Activated T-helper 17 cell treated with anti-CD3 and anti-CD28 coated beads, Interleukin-2, amount 50 U/mL, for 72 hours (primary cell): ENCODE data around the gene ATP6V1G2. TPM values are rescaled to one million over a fixed set of nuclear protein-coding genes. Genes with fewer than 3 reads are reported as not detected.
"Not testable (repeated sequence)": the region's sequence is repeated elsewhere in the genome, so short reads cannot be mapped to it uniquely, and the experiment has no call there.

Source experiments
- ATAC-seq: fragments of 150-1000 bp; cut with Tn5 transposase; replicated peaks from 2 replicates; pipeline ENCODE4 v1.10.0; 2021; ENCODE audit warnings: mild to moderate bottlenecking, moderate library complexity
- H3K27ac Mint-ChIP-seq: one replicate; pipeline ENCODE4 v1.8.0; 2022; ENCODE audit warnings: mixed read lengths
- H3K27me3 Mint-ChIP-seq: one replicate; pipeline ENCODE4 v1.8.0; 2022; ENCODE audit warnings: mixed read lengths
- H3K36me3 Mint-ChIP-seq: one replicate; pipeline ENCODE4 v1.8.0; 2022; ENCODE audit warnings: low read depth, mild to moderate bottlenecking, mixed read lengths
- H3K4me1 Mint-ChIP-seq: one replicate; pipeline ENCODE4 v1.8.0; 2022; ENCODE audit warnings: mixed read lengths
- H3K4me3 Mint-ChIP-seq: one replicate; pipeline ENCODE4 v1.8.0; 2022; ENCODE audit warnings: mild to moderate bottlenecking, mixed read lengths
- H3K9me3 Mint-ChIP-seq: one replicate; pipeline ENCODE4 v1.8.0; 2022; ENCODE audit warnings: mixed read lengths
- total RNA-seq, 2 donors: library from RNA; stranded (reverse); gene quantifications; one replicate each; pipeline ENCODE4 v1.2.3, GENCODE V29; 2022

Gene ATP6V1G2
- total RNA-seq, 2 donors from 2014 or later = 2.1 to 2.4 TPM

DNA sequence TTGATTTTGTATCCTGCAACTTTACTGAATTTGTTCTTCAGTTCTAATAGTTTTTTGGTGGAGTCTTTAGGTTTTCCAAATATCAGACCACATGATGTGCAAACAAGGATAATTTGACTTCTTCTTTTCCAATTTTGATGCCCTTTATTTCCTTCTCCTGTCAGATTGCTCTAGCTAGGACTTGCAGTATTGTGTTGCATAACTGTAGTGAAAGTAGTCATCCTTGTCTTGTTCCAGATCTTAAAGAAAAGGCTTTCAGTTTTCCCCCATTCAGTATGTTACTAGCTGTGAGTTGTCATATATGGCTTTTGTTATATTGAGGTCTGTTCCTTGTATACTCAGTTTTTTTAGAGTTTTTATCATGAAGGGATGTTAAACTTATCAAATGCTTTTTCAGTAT lies 43.8 kb downstream of the ATP6V1G2 start:
- ATAC-seq = no peak
- Mint-ChIP-seq H3K27me3 (no peaks in the 10 kb centered on the region), H3K27ac (no peak overlapping the region), H3K9me3 (no peaks in the 10 kb centered on the region), H3K4me3 (no peak overlapping the region), H3K4me1 (peaks cover 35% of the 10 kb centered on the region), H3K36me3 (peaks cover 36% of the 10 kb centered on the region)

- Mint-ChIP-seq H3K27ac (peak overlapping the region; percentile 76), H3K4me1 (peaks cover 42% of the 10 kb centered on the region), H3K4me3 (peak overlapping the region; percentile 91)
- H3K9me3 Mint-ChIP-seq, H3K36me3 Mint-ChIP-seq, ATAC-seq, H3K27me3 Mint-ChIP-seq: not testable (repeated sequence)
Measured at GRCh38 chr6:31499648-31500047, 46.8 kb downstream of the ATP6V1G2 start.

GRCh38 chr6:31498748-31499147 lies 47.7 kb downstream of the ATP6V1G2 start:
- H3K4me1 Mint-ChIP-seq = peaks cover 44% of the 10 kb centered on the region
- no peaks in the 10 kb centered on the region for H3K27me3 Mint-ChIP-seq
- H3K27ac Mint-ChIP-seq = peak overlapping the region; percentile 76
- H3K4me3 Mint-ChIP-seq = peak overlapping the region; percentile 91
- ATAC-seq = no peak
- H3K9me3 Mint-ChIP-seq = no peaks in the 10 kb centered on the region
- peaks cover 14% of the 10 kb centered on the region for H3K36me3 Mint-ChIP-seq

DNA sequence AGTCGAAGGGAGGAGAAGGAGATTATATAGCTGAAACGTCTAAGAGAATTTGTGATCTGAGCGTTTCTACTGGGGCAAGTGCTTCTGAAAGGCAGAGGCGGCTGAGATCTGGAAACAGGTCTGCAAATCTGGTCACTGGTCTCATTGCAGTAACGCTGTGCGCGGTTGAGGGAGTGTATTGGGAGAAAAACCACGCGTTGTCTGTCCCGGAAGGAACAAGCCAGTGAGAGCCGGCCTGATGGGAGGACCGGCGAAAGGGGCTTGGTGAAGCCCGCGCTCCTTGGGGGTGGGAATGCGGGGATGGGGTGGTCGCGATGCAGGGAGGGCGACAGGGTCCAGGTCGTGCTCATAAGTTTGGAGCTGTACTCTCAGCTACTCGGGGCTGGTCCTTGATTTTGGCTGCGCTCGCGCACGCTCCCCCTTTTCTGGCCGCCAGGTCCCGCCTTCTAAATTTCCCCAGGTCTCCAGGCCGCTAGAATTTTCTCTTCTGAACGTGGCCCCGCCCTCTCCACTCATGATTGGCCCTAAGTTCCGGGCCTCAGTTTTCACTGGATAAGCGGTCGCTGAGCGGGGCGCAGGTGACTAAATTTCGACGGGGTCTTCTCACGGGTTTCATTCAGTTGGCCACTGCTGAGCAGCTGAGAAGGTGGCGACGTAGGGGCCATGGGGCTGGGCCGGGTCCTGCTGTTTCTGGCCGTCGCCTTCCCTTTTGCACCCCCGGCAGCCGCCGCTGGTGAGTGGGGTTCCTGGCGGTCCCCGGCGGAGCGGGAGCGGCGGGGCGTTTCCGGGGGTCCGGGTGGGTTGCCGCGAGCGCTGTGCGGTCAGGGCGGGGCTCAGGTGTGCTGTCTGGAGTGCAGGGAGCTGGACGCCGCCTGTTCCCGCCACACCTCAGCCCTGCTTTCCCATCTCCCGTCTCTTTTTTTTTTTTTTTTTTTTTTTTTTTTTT lies 48.6 kb downstream of the ATP6V1G2 start, which contains the start of gene MICB:
Gene MICB, plus strand, starts transcription at position 615 of the 946 bp plus-strand sequence. Its CDS starts 49 bp downstream, at position 664.
- no peaks in the 10 kb centered on the region for H3K9me3 Mint-ChIP-seq
- peaks cover 14% of the 10 kb centered on the region for H3K36me3 Mint-ChIP-seq
- peak within 1 kb of the TSS; percentile 78 for H3K27ac Mint-ChIP-seq
- ATAC-seq = peak; percentile 76
- H3K27me3 Mint-ChIP-seq = no peaks in the 10 kb centered on the region
- peak within 1 kb of the TSS; percentile 91 for H3K4me3 Mint-ChIP-seq
- H3K4me1 Mint-ChIP-seq = peaks cover 46% of the 10 kb centered on the region

- ATAC-seq, H3K27me3 Mint-ChIP-seq, H3K9me3 Mint-ChIP-seq: not testable (repeated sequence)
- H3K36me3 Mint-ChIP-seq = peaks cover 14% of the 10 kb centered on the region
- peak overlapping the region; percentile 91 for H3K4me3 Mint-ChIP-seq
- peak overlapping the region; percentile 78 for H3K27ac Mint-ChIP-seq
- peaks cover 39% of the 10 kb centered on the region for H3K4me1 Mint-ChIP-seq
Measured at GRCh38 chr6:31496826-31497225, 49.6 kb downstream of the ATP6V1G2 start.

GRCh38 chr6:31495580-31495979 lies 50.8 kb downstream of the ATP6V1G2 start:
- Mint-ChIP-seq H3K4me1 (peaks cover 31% of the 10 kb centered on the region), H3K9me3 (no peaks in the 10 kb centered on the region), H3K27ac (peak overlapping the region; percentile 2), H3K36me3 (peaks cover 14% of the 10 kb centered on the region), H3K4me3 (peak overlapping the region; percentile 91), H3K27me3 (no peaks in the 10 kb centered on the region)
- no peak for ATAC-seq

Other genes starting within 250 kb of the ATP6V1G2 start
- 1,000 to 10,000 TPM; 3,089 to 4,180 TPM for gene HLA-B, start 189.4 kb downstream of the ATP6V1G2 start, total RNA-seq
- gene MICA, start 143.0 kb downstream of the ATP6V1G2 start, total RNA-seq = 10 to 100 TPM; 11.6 to 16.2 TPM
- 10 to 100 TPM; 25.8 to 34.3 TPM for gene MICB, start 48.5 kb downstream of the ATP6V1G2 start, total RNA-seq
- gene MCCD1, start 17.6 kb downstream of the ATP6V1G2 start, total RNA-seq = not detected
- 100 to 1,000 TPM; 558 to 568 TPM for gene DDX39B, start 4.6 kb downstream of the ATP6V1G2 start, total RNA-seq
- gene NFKBIL1, start 1.0 kb upstream of the ATP6V1G2 start, total RNA-seq = 10 to 100 TPM; 14.1 to 29.8 TPM
- gene LTA, start 25.7 kb upstream of the ATP6V1G2 start, total RNA-seq = 100 to 1,000 TPM; 163 to 567 TPM
- gene TNF, start 29.0 kb upstream of the ATP6V1G2 start, total RNA-seq = 100 to 1,000 TPM in 1 of 2 donors, 10 to 100 TPM in 1; 69.5 to 199 TPM
- gene LTB, start 35.8 kb upstream of the ATP6V1G2 start, total RNA-seq = 100 to 1,000 TPM; 269 to 395 TPM
- 10 to 100 TPM in 1 of 2 donors, 1 to 10 TPM in 1; 8.1 to 28.7 TPM for gene LST1, start 39.7 kb upstream of the ATP6V1G2 start, total RNA-seq
- 10 to 100 TPM; 25.4 to 28.6 TPM for gene NCR3, start 46.4 kb upstream of the ATP6V1G2 start, total RNA-seq
- gene AIF1, start 68.6 kb upstream of the ATP6V1G2 start, total RNA-seq = 10 to 100 TPM in 1 of 2 donors, 1 to 10 TPM in 1; 9.1 to 15.5 TPM
- 100 to 1,000 TPM; 226 to 237 TPM for gene PRRC2A, start 74.1 kb upstream of the ATP6V1G2 start, total RNA-seq
- gene BAG6, start 106.1 kb upstream of the ATP6V1G2 start, total RNA-seq = 100 to 1,000 TPM; 298 to 383 TPM
- gene APOM, start 109.3 kb upstream of the ATP6V1G2 start, total RNA-seq = 1 to 10 TPM in 1 of 2 donors, under 1 TPM in 1; 0.76 to 1.3 TPM
- 10 to 100 TPM; 16.2 to 21.0 TPM for gene C6orf47, start 114.2 kb upstream of the ATP6V1G2 start, total RNA-seq
- gene GPANK1, start 118.4 kb upstream of the ATP6V1G2 start, total RNA-seq = 10 to 100 TPM; 30.1 to 39.0 TPM
- gene CSNK2B, start 119.5 kb upstream of the ATP6V1G2 start, total RNA-seq = 100 to 1,000 TPM; 204 to 245 TPM
- 10 to 100 TPM; 25.3 to 28.1 TPM for gene LY6G5B, start 123.4 kb upstream of the ATP6V1G2 start, total RNA-seq
- 1 to 10 TPM; 2.2 to 5.0 TPM for gene LY6G5C, start 134.5 kb upstream of the ATP6V1G2 start, total RNA-seq
- gene ABHD16A, start 156.7 kb upstream of the ATP6V1G2 start, total RNA-seq = 10 to 100 TPM; 31.4 to 31.7 TPM
- gene LY6G6F, start 160.3 kb upstream of the ATP6V1G2 start, total RNA-seq = not detected
- gene LY6G6D, start 168.7 kb upstream of the ATP6V1G2 start, total RNA-seq = not detected
- gene LY6G6C, start 175.1 kb upstream of the ATP6V1G2 start, total RNA-seq = under 1 TPM in 1 of 2 donors, not detected in 1; 0.64 TPM
- gene MPIG6B, start 176.8 kb upstream of the ATP6V1G2 start, total RNA-seq = not detected
- 10 to 100 TPM in 1 of 2 donors, 1 to 10 TPM in 1; 9.4 to 23.8 TPM for gene DDAH2, start 182.7 kb upstream of the ATP6V1G2 start, total RNA-seq
- gene CLIC1, start 189.9 kb upstream of the ATP6V1G2 start, total RNA-seq = 100 to 1,000 TPM; 406 to 482 TPM
- 10 to 100 TPM; 78.9 to 82.6 TPM for gene MSH5, start 193.4 kb upstream of the ATP6V1G2 start, total RNA-seq
- 10 to 100 TPM; 12.1 to 18.9 TPM for gene SAPCD1, start 216.0 kb upstream of the ATP6V1G2 start, total RNA-seq
- 1 to 10 TPM; 2.9 to 4.2 TPM for gene VWA7, start 230.7 kb upstream of the ATP6V1G2 start, total RNA-seq
- 100 to 1,000 TPM in 1 of 2 donors, 10 to 100 TPM in 1; 75.3 to 134 TPM for gene VARS1, start 249.1 kb upstream of the ATP6V1G2 start, total RNA-seq